CD4-positive, alpha-beta T cell treated with Interleukin-6 for 4 hours (primary cell): Measurements from ENCODE around the gene TEX264.

Experiments
- DNase-seq: peaks from one replicate; pipeline ENCODE4 v3.0.0-alpha.2; 2020; ENCODE audit warnings: mixed read lengths

TEX264 gene

GRCh38 chr3:51702156-51702555 is 31.1 kb downstream of the TEX264 start:
- no peak for DNase-seq

GRCh38 chr3:51703068-51703760 is 32.2 kb downstream of the TEX264 start:
- DNase-seq: no peak

- no peak for DNase-seq
Measured at GRCh38 chr3:51703761-51704510, 32.9 kb downstream of the TEX264 start.

- DNase-seq: no peak
Measured at GRCh38 chr3:51704511-51704950, 33.5 kb downstream of the TEX264 start.

- no peak for DNase-seq
Measured at GRCh38 chr3:51705276-51706020, 34.4 kb downstream of the TEX264 start.

GRCh38 chr3:51706021-51706485 is 35.0 kb downstream of the TEX264 start:
- no peak for DNase-seq

GRCh38 chr3:51706788-51707731 is 36.0 kb downstream of the TEX264 start, which contains the start of gene GRM2:
TSS of gene GRM2 (plus strand) at chr3:51707068. CDS start at chr3:51708984, 1,916 bp downstream.
- peak; percentile 15 for DNase-seq

- no peak for DNase-seq
Measured at GRCh38 chr3:51708216-51708845, 37.3 kb downstream of the TEX264 start.

- no peak for DNase-seq
Measured at GRCh38 chr3:51709004-51709420, 38.0 kb downstream of the TEX264 start.

GRCh38 chr3:51709675-51710074 is 38.6 kb downstream of the TEX264 start:
- DNase-seq: no peak

- no peak for DNase-seq
Measured at GRCh38 chr3:51710631-51711351, 39.7 kb downstream of the TEX264 start.

- DNase-seq: no peak
Measured at GRCh38 chr3:51711352-51712037, 40.4 kb downstream of the TEX264 start.

GRCh38 chr3:51712038-51712420 is 41.0 kb downstream of the TEX264 start:
- no peak for DNase-seq

- no peak for DNase-seq
Measured at GRCh38 chr3:51712511-51712931, 41.5 kb downstream of the TEX264 start.

- DNase-seq: no peak
Measured at GRCh38 chr3:51712963-51713362, 41.9 kb downstream of the TEX264 start.

GRCh38 chr3:51715231-51715976 is 44.4 kb downstream of the TEX264 start:
- no peak for DNase-seq

- no peak for DNase-seq
Measured at GRCh38 chr3:51715977-51716294, 44.9 kb downstream of the TEX264 start.

GRCh38 chr3:51716805-51717204 is 45.8 kb downstream of the TEX264 start:
- no peak for DNase-seq

GRCh38 chr3:51717446-51717845 is 46.4 kb downstream of the TEX264 start:
- no peak for DNase-seq

- DNase-seq: no peak
Measured at GRCh38 chr3:51717947-51718346, 46.9 kb downstream of the TEX264 start.
